Prostate gland (tissue), 2 donors: Measurements from ENCODE around the gene INPP5B.

Experiments used
- CTCF ChIP-seq, 4 experiments: fragments of 200-600 bp in 2 of 4; fragments of 450-650 bp in 2 of 4; sonication (generic) in 2 of 4; IDR thresholded peaks; 1 replicate in 3 of 4; 2 replicates in 1 of 4; pipeline ENCODE4 v1.5.1; 2016 to 2019; ENCODE audit warnings: antibody characterized with exemption in 4 of 4, mild to moderate bottlenecking in 2 of 4, moderate library complexity in 2 of 4
- POLR2AphosphoS5 ChIP-seq: sonication (generic); formaldehyde crosslinking; IDR thresholded peaks from one replicate; pipeline ENCODE4 v1.6.1; 2017; ENCODE audit warnings: antibody characterized with exemption

GRCh38 chr1:37839676-37840075 lies 107.2 kb downstream of the INPP5B start:
- TF ChIP-seq CTCF (IDR thresholded peaks at IDR 0.05) (no peak), POLR2AphosphoS5 (no peak)
